ENCODE measurements around the gene HLCS. TPM values are rescaled to one million over a fixed set of nuclear protein-coding genes. Genes with fewer than 3 reads are reported as not detected.

Gene HLCS
- total RNA-seq, 1 experiment from 2014 or later: 8.5 TPM

GRCh38 chr21:36705679-36706481, 260.6 kb downstream of the HLCS start:
- no peak for DNase-seq (ENCODE audit: low spot score)

DNA sequence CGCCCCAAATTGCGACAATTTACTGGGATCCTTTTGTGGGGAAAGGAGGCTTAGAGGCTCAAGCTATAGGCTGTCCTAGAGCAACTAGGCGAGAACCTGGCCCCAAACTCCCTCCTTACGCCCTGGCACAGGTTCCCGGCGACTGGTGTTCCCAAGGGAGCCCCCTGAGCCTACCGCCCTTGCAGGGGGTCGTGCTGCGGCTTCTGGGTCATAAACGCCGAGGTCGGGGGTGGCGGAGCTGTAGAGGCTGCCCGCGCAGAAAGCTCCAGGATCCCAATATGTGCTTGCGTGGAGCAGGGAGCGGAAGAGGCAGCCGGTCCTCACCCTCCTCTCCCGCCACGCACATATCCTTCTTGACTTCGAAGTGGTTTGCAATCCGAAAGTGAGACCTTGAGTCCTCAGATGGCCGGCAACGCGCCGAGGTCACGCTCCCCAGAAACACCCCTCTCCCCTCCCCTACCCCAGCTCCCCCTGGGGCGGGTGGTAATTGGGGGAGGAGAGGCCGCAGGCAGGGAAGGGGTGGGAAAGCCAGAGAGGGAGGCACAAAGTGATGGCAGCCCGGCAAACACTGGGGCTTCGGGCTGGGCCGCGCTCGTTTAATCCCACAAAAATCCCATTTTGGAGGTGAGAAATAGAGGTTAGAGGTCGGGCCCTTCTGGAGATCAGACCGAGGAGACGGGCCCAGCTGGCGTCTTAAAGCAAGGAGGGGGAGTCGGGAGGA, 261.4 kb downstream of the HLCS start:
- no peak for DNase-seq (ENCODE audit: low spot score)

DNA sequence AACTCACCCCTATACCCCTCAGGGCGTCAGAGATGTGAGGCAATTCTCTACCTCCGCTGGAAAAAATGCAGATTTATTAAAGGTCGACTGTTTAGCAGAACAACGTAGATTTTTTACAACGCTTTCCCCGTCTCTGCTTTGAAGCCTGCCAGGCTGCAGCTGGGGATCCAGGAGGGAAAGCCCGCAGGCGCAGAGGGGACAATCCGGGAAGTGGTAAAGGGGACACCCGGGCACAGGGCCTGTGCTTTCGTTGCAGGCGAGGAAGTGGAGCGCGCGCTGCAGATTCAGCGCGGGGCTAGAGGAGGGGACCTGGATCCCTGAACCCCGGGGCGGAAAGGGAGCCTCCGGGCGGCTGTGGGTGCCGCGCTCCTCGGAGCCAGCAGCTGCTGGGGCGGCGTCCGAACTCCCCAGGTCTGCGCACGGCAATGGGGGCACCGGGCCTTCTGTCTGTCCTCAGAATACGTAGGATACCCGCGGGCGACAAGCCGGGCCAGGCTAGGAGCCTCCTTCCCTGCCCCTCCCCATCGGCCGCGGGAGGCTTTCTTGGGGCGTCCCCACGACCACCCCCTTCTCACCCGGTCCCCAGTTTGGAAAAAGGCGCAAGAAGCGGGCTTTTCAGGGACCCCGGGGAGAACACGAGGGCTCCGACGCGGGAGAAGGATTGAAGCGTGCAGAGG, 262.1 kb downstream of the HLCS start:
- DNase-seq (ENCODE audit: low spot score): no peak

DNA sequence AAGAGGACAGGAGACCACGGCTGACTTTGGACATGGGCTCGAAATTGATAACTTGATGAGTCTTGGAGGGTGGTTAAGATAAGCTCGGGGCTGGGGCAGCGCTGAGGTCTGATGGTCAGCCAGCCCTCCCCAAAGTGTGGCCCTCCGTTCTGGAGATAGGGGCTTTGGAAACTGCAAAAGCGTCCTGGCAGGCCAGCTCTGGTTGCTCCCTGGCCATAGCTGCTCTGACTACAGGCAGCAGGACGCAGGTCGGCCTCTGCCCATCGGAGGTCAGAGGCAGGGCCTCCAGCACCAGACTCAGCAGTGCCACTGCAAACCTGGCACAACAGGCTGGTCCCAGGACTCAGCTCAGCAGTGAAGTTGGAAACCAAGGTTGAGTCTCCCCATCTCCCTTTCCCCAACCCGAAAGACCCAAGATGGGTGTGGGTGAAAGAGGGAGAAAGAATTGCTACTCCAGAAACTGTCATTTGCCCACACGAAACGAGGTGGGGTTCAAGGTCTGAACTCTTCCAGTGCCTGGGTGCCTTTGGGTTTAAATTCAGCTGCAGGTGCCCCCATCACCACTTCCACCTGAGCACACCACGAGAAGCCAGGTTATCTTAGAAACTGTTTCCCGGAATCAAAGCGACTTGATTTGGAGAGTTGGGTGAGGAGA, 262.7 kb downstream of the HLCS start:
- DNase-seq (ENCODE audit: low spot score): no peak

- DNase-seq (ENCODE audit: low spot score): no peak
These were observed 263.3 kb downstream of the HLCS start for GRCh38 chr21:36703123-36703522.

DNA sequence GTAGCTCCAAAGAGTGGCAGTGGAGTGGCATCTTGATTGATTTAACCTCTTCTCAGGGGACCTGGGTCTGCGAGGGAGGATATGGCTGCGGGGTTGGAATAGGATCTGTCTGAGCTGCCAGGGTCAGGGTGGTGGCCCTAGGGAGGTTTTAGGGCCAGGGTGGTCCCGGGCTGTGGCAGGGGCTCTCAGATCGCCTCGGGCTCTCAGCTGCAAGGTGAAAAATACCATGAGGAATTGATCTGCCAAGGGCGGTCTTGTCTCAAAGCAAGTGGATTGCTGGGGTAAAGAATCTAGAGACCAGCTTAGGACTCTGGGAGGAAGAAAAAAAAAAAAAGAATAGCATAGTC, 263.9 kb downstream of the HLCS start:
- DNase-seq (ENCODE audit: low spot score): no peak

GRCh38 chr21:36701756-36702621, 264.5 kb downstream of the HLCS start:
- DNase-seq (ENCODE audit: low spot score): peak; percentile 12

DNA sequence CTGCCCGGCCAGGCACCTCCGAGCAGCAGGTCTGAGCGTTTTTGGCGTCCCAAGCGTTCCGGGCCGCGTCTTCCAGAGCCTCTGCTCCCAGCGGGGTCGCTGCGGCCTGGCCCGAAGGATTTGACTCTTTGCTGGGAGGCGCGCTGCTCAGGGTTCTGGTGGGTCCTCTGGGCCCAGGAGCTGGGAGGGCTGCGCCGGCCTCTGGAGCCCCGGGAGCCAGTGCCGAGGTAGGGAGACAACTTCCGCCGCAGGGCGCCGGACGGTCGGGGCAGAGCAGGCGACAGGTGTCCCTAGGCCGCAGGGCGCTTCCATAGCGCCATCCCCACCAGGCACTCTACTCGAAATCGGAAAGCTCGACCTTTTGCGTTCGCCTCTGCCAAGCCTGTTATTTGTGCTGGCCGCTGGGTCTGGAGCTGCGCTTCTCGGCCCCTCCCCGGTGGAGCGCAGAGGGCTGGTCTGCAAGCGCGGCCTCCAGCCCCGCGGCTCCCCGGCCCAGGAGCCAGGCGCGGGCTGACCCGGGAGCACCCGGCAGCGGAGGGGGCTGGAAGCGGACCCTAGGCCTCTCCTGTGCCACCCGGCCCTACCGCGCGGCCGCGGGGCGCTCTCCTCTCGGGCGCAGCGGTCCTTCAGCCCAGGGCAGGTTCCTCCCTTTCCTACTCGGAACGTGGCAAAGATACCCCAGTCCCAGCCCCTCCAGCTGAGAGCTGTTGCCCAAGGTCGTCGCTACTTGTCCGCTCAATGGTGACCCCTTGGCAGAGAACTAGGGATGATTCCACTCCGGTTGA, 265.3 kb downstream of the HLCS start:
- peak; percentile 15 for DNase-seq (ENCODE audit: low spot score)

Small RNA genes lying within 50 kb of the gene (small RNA-seq; reads per million reads assigned to genes)
- gene RF00019 (not detected), gene RNA5SP491 (3.3 reads per million, percentile 77 among the genes with 10 or more reads in this experiment)

Other genes starting within 250 kb of the HLCS start
- not detected in 2 replicates for gene RIPPLY3, start 40.0 kb upstream of the HLCS start, total RNA-seq (2014; rRNA removed; shearing (Covaris generic))
- gene PIGP, start 106.4 kb upstream of the HLCS start, total RNA-seq (2014; rRNA removed; shearing (Covaris generic)): 8.1 and 16.2 TPM in 2 replicates
- gene TTC3, start 106.6 kb upstream of the HLCS start, total RNA-seq (2014; rRNA removed; shearing (Covaris generic)): 55.6 and 67.8 TPM in 2 replicates

Data from HT-29 (cell line).